HCT116 (cell line): ENCODE results near the gene ATP8B4. TPM values are rescaled to one million over a fixed set of nuclear protein-coding genes. Genes with fewer than 3 reads are reported as not detected.

Experiments used
- ATAC-seq: fragments of 200-7000 bp; cut with Tn5 transposase; 2 replicates; pipeline ENCODE4 v1.9.1; 2020; ENCODE audit warnings: mild to moderate bottlenecking, moderate library complexity
- BruUV-seq: library from RNA; stranded (reverse); fragments of 400-500 nt; replicated peaks from 2 replicates; lab custom pipeline; 2021; lab: Mats Ljungman, UMichigan
- CTCF ChIA-PET: fragments of 300-600 bp; sonication (Branson Sonifier 250); formaldehyde crosslinking; loops from one replicate; lab custom pipeline; 2021; ENCODE audit warnings: antibody characterized with exemption; lab: Charles Lee
- POLR2A ChIA-PET: fragments of 300-600, 350-600 bp; sonication (Branson Sonifier 250); formaldehyde crosslinking; loops from one replicate; lab custom pipeline; 2021; ENCODE audit warnings: antibody characterized with exemption; lab: Charles Lee
- RAD21 ChIA-PET, 2 experiments: fragments of 300-600 bp; sonication (Branson Sonifier 250); formaldehyde crosslinking; loops; one replicate each; lab custom pipeline; 2023; ENCODE audit warnings: low total read pairs in 2 of 2; ENCODE audit not compliant: uncharacterized antibody in 2 of 2, unreplicated experiment in 2 of 2, low non-redundant PET in 1 of 2; lab: Charles Lee
- DNase-seq: peaks from one replicate; pipeline ENCODE4 v3.0.0-alpha.2; 2010; ENCODE audit warnings: low read depth, low spot score
- H2AFZ ChIP-seq: fragments of 200-600 bp; shearing (Covaris generic), sonication (generic); 2 replicates; pipeline ENCODE4 v1.6.1; 2017; ENCODE audit warnings: low read depth, mixed run types, mixed read lengths, antibody characterized with exemption, low read length; ENCODE audit not compliant: poor library complexity, severe bottlenecking
- H3K27ac ChIP-seq: 2 replicates; pipeline ENCODE4 v1.5.1; 2012; ENCODE audit warnings: low read depth, low read length
- H3K27me3 ChIP-seq: fragments of 200-600 bp; sonication (generic); 2 replicates; pipeline ENCODE4 v1.6.1; 2016; ENCODE audit warnings: mixed run types, low read length, mixed read lengths; ENCODE audit not compliant: insufficient read depth
- H3K36me3 ChIP-seq, 2 experiments: fragments of 200-500 bp in 1 of 2; fragments of 200-600 bp in 1 of 2; sonication (Bioruptor generic) in 1 of 2; sonication (generic) in 1 of 2; 2 replicates each; pipeline versions ENCODE4 v1.5.1 to v1.6.1; 2014 to 2016; ENCODE audit warnings: low read length in 2 of 2, inconsistent platforms in 1 of 2, mixed read lengths in 1 of 2, mixed run types in 1 of 2; ENCODE audit not compliant: insufficient read depth in 2 of 2, control insufficient read depth in 1 of 2
- H3K4me1 ChIP-seq, 2 experiments: fragments of 200-600 bp in 1 of 2; sonication (generic) in 1 of 2; 2 replicates each; pipeline versions ENCODE4 v1.5.1 to v1.6.1; 2012 to 2017; ENCODE audit warnings: low read length in 2 of 2, inconsistent platforms in 1 of 2, mild to moderate bottlenecking in 1 of 2, mixed read lengths in 1 of 2, mixed run types in 1 of 2, moderate library complexity in 1 of 2; ENCODE audit not compliant: insufficient read depth in 2 of 2, control insufficient read depth in 1 of 2
- H3K4me2 ChIP-seq: fragments of 200-600 bp; sonication (generic); 2 replicates; pipeline ENCODE4 v1.6.1; 2017; ENCODE audit warnings: mixed run types, low read length, mixed read lengths
- H3K4me3 ChIP-seq, 2 experiments: fragments of 200-600 bp in 1 of 2; sonication (generic) in 1 of 2; replicated peaks in 1 of 2; 2 replicates each; pipeline ENCODE4 v1.5.1; 2011 to 2016; ENCODE audit warnings: low read length in 2 of 2, control low read depth in 1 of 2, low read depth in 1 of 2, mild to moderate bottlenecking in 1 of 2, mixed read lengths in 1 of 2, mixed run types in 1 of 2
- H3K79me2 ChIP-seq: fragments of 200-600 bp; sonication (generic); 2 replicates; pipeline ENCODE4 v1.6.1; 2017; ENCODE audit warnings: mild to moderate bottlenecking, mixed run types, low read length, moderate library complexity, mixed read lengths; ENCODE audit not compliant: insufficient read depth
- H3K9ac ChIP-seq: fragments of 200-600 bp; sonication (generic); 2 replicates; pipeline ENCODE4 v1.6.1; 2016; ENCODE audit warnings: low read length, mixed read lengths
- H3K9me2 ChIP-seq: fragments of 200-600 bp; sonication (generic), shearing (Covaris generic); 2 replicates; pipeline ENCODE4 v1.6.1; 2017; ENCODE audit warnings: mixed run types, mild to moderate bottlenecking, moderate library complexity; ENCODE audit not compliant: insufficient read depth
- H3K9me3 ChIP-seq, 2 experiments: fragments of 200-500 bp in 1 of 2; fragments of 200-600 bp in 1 of 2; sonication (Bioruptor generic) in 1 of 2; sonication (generic) in 1 of 2; 2 replicates each; pipeline ENCODE4 v1.6.1; 2014 to 2017; ENCODE audit warnings: low read length in 2 of 2, mixed read lengths in 2 of 2, inconsistent platforms in 1 of 2, low read depth in 1 of 2, mild to moderate bottlenecking in 1 of 2, mixed run types in 1 of 2, moderate library complexity in 1 of 2; ENCODE audit not compliant: control insufficient read depth in 1 of 2, insufficient read depth in 1 of 2
- H4K20me1 ChIP-seq: fragments of 200-600 bp; sonication (generic), shearing (Covaris generic); 2 replicates; pipeline ENCODE4 v1.6.1; 2017; ENCODE audit warnings: mixed run types, mild to moderate bottlenecking, moderate library complexity; ENCODE audit not compliant: insufficient read depth
- CEBPB ChIP-seq: IDR thresholded peaks from 2 replicates; pipeline ENCODE4 v1.6.1; 2012; ENCODE audit warnings: low read depth
- EZH2 ChIP-seq: fragments of 200-600 bp; sonication (generic); IDR thresholded peaks from 2 replicates; pipeline ENCODE4 v1.6.1; 2017; ENCODE audit warnings: antibody characterized with exemption, mixed run types
- EZH2phosphoT487 ChIP-seq: fragments of 200-600 bp; IDR thresholded peaks from 2 replicates; pipeline ENCODE4 v1.6.1; 2018; ENCODE audit warnings: antibody characterized with exemption, borderline replicate concordance
- FOSL1 ChIP-seq: IDR thresholded peaks from 2 replicates; pipeline ENCODE4 v1.6.1; 2012; ENCODE audit warnings: low read depth
- REST ChIP-seq: IDR thresholded peaks from 2 replicates; pipeline ENCODE4 v1.6.1; 2012; ENCODE audit warnings: low read depth
- SIN3A ChIP-seq: IDR thresholded peaks from 2 replicates; pipeline ENCODE4 v1.6.1; 2012; ENCODE audit warnings: low read depth
- TCF7L2 ChIP-seq: IDR thresholded peaks from 2 replicates; pipeline ENCODE4 v1.7.0; 2011; ENCODE audit warnings: borderline replicate concordance, inconsistent platforms; ENCODE audit not compliant: insufficient read depth, insufficient read length; ENCODE audit errors: extremely low read depth
- ZBTB33 ChIP-seq: IDR thresholded peaks from 2 replicates; pipeline ENCODE4 v1.6.1; 2011; ENCODE audit warnings: mild to moderate bottlenecking, low read length, moderate library complexity; ENCODE audit not compliant: insufficient replicate concordance; ENCODE audit errors: extremely low read depth
- ZFX ChIP-seq: fragments of 450-650 bp; IDR thresholded peaks from 2 replicates; pipeline ENCODE4 v1.6.1; 2017
- intact Hi-C: fragments of 100-400 bp; cut with micrococcal nuclease; formaldehyde crosslinking; loops from 2 replicates; pipeline ENCODE4 v1.10.0; 2022
- total RNA-seq: library from RNA; stranded (reverse); gene quantifications from one replicate; pipeline ENCODE4 v1.2.1, GENCODE V29; 2021; ENCODE audit not compliant: unreplicated experiment

Gene ATP8B4
- total RNA-seq, 1 experiment from 2014 or later = 0.25 TPM

GRCh38 chr15:49830391-49830790 lies 288.6 kb downstream of the ATP8B4 start:
- no peak overlapping the region for H2AFZ ChIP-seq
- H3K9me3 ChIP-seq = no peaks in the 10 kb centered on the region
- no peak overlapping the region for H3K4me2 ChIP-seq
- no peak overlapping the region for H3K4me3 ChIP-seq
- H3K36me3 ChIP-seq = no peaks in the 10 kb centered on the region
- no peaks in the 10 kb centered on the region for H3K4me1 ChIP-seq
- DNase-seq (no peak), ATAC-seq (no peak)
- no peaks in the 10 kb centered on the region for H4K20me1 ChIP-seq
- TF ChIP-seq CEBPB = no peak
- no peak for TF ChIP-seq ZFX
- TF ChIP-seq TCF7L2 = no peak
- no peak for TF ChIP-seq REST
- TF ChIP-seq EZH2 = no peak
- TF ChIP-seq SIN3A = no peak
- TF ChIP-seq EZH2phosphoT487 = no peak
- TF ChIP-seq FOSL1 = no peak
- no peak for TF ChIP-seq ZBTB33
- H3K27me3 ChIP-seq = no peaks in the 10 kb centered on the region
- no peaks in the 10 kb centered on the region for H3K79me2 ChIP-seq
- no peak overlapping the region for H3K27ac ChIP-seq
- intact Hi-C loops = no loop called here
- RAD21 ChIA-PET = no interaction called here
- H3K9ac ChIP-seq = no peak overlapping the region
- no peaks in the 10 kb centered on the region for H3K9me2 ChIP-seq
- CTCF ChIA-PET = no interaction called here
- BruUV-seq = no TSS peak
- POLR2A ChIA-PET = no interaction called here
